Measurements from ENCODE around the gene BAIAP2L1.
A peak's percentile ranks its signal among the peaks of the same experiment; 100 is the strongest.
"Not testable (repeated sequence)": the region's sequence is repeated elsewhere in the genome, so short reads cannot be mapped to it uniquely, and the experiment has no call there.

The BAIAP2L1 gene, protein sequence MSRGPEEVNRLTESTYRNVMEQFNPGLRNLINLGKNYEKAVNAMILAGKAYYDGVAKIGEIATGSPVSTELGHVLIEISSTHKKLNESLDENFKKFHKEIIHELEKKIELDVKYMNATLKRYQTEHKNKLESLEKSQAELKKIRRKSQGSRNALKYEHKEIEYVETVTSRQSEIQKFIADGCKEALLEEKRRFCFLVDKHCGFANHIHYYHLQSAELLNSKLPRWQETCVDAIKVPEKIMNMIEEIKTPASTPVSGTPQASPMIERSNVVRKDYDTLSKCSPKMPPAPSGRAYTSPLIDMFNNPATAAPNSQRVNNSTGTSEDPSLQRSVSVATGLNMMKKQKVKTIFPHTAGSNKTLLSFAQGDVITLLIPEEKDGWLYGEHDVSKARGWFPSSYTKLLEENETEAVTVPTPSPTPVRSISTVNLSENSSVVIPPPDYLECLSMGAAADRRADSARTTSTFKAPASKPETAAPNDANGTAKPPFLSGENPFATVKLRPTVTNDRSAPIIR

DNA sequence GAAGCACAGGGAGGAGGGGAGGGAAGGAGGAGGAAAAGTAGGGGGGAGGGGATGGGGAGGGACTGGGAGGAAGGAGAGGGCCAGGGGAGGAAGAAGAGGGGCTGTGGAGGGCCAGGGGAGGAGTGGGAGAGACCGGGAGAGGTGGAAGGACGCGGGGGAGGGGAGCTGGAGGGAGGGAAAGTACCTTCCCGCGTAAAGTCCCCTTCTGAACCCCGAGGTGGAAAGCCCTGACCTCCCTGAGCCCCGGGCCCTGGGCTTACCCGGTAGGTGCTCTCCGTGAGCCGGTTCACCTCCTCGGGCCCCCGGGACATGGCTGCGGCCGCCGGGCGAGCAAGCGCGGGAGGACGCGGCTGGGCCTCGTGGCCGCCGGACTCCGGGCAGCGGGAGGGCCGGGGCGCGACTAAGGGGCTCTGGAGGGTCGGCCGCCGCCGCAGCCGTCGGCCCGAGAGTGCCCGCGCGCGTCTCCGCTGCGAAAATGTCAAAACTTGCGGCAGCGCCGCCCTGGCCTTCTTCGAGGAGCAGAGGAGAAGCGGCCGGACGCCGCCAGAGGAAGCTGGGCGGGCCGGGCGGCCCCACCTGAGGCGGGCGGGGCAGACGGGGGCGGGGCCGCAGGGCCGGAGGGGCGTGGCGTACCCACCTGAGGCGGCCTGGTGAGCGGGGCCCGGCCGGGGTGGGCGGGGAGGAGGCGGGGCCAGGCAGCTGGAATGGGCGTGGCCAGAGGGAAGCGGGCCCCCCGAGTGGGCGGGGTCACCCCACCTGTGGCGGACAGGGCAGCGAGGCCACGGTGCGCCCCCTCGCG lies at the start of gene BAIAP2L1:
Gene BAIAP2L1 (minus strand): TSS at position 549 of the 799 bp plus-strand sequence. CDS start 238 bp downstream, at position 311.
- DNase-seq (ENCODE audit: low spot score), result peak; percentile 80

DNA sequence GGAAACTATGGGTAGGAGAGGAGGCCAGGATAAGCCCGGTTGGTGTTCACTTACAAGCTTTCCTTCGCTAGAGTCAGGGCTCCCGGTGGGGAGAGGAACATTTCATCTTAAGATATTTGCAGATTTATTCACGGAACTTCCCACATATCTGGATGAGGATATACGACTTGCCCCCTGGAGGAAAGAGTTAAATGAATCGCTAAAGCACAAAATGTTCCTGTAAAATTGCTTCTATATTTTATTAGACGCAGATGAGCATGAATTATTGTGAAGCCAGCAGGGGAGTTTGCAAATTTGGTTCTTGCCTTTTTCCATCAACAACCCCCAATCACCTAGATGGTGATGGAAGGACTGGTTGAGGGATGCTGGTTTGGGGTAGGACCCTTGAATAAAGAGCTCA lies 47.9 kb upstream of the BAIAP2L1 start:
- no peak for DNase-seq (ENCODE audit: low spot score)

DNA sequence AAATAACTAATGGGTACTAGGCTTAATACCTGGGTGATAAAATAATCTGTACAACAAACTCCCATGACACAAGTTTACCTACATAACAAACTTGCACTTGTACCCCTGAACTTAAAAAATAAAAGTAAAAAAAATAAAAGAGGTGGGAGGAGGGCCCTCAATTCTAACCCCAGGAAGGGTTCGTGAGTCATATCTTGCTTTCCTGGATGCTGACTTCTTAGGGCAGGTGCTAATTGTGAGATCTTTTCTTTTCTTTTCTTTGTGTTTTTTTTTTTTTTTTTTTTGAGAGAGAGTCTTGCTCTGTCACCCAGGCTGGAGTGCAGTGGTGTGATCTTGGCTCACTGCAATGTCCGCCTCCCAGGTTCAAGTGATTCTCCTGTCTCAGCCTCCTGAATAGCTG lies 40.1 kb upstream of the BAIAP2L1 start:
- DNase-seq (ENCODE audit: low spot score), result not testable (repeated sequence)

DNA sequence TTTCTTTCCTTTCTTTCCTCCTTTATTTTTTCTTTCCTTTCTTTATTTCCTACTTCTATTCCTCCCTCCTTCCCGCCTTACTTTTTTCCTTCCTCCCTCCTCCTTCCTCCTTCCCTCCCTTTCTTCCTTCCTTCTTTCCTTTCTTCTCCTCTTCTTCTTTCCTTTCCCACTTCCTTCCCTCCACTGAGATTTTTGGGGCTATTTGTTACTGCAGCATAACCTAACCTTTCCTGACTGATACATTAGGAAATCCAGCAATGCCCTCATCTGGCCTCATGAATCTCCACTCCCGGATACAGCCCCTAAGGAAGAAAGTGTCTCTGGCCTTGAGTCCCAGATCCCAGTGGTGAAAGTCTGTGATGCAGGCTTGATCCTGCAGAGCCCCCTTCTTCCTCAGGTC lies 38.6 kb upstream of the BAIAP2L1 start:
- DNase-seq (ENCODE audit: low spot score), result no peak

DNA sequence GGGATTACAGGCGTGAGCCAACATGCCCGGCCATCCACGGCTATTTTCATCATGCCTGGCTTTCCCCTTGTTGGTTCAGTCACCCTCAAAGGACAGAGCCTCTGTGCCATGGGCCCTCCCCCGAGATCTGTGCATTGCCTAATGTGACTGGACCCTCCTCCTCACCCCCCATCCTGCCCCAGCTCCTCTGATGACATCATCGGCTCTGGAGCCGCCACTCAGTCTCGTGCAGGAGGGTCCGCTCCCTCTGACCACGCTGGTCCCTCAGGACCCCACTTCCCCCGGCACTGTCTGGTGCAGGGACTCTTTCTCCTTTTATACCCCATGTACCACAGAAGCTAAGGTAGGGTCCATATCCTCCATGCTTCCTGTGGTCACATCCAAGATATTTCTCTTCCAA lies 33.2 kb upstream of the BAIAP2L1 start:
- DNase-seq (ENCODE audit: low spot score), result no peak

DNA sequence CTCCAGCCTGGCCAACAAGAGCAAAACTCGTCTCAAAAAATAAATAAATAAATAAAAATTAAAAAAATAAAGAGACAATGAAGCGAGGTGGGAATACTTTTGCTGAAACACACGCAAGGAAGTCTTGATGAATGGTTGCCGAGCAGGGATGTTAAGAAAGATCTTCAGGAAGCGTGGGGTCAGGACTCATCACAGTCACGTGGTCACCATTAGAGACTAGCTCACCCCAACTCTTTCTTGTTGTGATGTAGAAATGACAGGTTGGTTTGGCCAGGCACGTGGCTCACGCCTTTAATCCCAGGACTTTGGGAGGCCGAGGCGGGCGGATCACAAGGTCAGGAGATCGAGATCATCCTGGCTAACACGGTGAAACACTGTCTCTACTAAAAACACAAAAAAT lies 28.9 kb upstream of the BAIAP2L1 start:
- no peak for DNase-seq (ENCODE audit: low spot score)

DNA sequence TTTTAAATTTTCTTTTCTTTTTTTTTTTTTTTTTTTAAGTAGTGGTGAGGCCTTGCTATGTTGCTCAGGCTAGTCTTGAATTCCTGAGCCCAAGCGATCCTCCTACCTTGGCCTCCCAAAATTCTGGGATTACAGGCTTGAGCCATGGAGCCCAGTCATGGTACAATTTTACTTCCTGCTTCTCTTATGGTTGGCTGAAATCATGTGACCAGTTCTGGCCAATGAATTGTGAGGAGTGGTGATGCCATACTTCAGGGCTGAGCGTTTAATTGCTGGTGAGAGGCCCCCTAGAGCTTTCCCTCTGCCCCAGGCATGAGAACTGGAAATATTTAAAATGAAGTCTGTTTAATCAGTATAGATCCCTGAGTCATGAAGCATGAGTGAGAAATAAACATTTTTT lies 22.2 kb upstream of the BAIAP2L1 start:
- peak; percentile 80 for DNase-seq (ENCODE audit: low spot score)

DNA sequence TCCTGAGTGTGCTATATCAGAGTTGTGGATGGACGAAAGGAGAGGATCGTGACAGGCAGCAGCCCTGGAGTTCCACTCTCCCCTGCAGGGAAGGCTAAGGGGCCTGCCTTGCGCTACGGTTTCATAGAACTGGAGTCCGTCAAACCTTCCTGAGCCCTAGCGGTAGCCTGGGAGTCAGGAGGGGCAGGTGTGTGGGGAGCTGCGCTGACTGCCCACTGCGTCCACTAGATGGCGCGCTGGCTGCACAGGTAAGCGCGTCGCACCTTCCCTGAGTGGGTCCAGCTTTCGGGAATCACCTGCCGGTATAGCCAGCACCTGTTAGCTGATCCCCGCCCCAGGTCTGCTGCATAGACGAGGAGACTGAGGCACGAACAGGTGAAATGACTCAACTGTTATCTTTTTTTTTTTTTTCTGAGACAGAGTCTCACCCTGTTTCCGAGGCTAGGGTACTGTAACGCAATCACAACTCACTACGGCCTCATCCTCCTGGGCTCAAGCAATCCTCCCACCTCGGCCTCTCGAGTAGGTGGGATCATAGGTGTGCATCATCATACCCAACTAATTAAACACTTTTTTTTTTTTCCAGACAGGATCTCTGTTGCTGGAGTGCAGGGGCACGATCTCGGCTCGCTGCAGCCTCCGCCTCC lies 20.2 kb upstream of the BAIAP2L1 start:
- DNase-seq (ENCODE audit: low spot score), result no peak

DNA sequence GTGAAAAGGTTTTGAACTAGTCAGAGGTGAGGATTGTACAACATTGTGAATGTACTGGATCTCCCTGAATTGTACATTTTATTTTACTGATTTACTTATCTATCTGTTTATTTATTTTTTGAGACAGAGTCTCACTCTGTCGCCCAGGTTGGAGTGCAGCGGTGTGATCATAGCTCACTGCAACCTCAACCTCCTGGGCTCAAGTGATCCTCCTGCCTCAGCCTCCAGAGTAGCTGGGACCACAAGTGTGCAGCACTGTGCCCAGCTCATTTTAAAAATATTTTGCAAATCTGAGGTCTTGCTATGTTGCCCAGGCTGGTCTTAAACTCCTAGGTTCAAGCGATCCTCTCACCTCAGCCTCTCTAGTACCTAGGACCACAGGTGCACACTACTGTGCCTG lies 19.1 kb upstream of the BAIAP2L1 start:
- DNase-seq (ENCODE audit: low spot score), result not testable (repeated sequence)

DNA sequence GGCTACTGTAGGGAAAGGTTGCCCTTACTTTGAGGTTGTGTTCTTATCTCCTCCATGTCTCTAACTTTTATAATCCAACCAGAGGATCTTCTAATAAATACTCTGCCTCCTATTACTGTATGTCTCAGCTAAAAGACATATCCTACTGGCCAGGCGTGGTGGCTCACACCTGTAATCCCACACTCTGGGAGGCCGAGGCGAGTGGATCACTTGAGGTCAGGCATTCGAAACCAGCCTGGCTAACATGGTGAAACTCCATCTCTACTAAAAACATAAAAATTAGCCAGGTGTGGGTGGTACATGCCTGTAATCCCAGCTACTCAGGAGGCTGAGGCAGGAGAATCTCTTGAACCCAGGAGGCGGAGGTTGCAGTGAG lies 18.4 kb upstream of the BAIAP2L1 start:
- DNase-seq (ENCODE audit: low spot score), result not testable (repeated sequence)

DNA sequence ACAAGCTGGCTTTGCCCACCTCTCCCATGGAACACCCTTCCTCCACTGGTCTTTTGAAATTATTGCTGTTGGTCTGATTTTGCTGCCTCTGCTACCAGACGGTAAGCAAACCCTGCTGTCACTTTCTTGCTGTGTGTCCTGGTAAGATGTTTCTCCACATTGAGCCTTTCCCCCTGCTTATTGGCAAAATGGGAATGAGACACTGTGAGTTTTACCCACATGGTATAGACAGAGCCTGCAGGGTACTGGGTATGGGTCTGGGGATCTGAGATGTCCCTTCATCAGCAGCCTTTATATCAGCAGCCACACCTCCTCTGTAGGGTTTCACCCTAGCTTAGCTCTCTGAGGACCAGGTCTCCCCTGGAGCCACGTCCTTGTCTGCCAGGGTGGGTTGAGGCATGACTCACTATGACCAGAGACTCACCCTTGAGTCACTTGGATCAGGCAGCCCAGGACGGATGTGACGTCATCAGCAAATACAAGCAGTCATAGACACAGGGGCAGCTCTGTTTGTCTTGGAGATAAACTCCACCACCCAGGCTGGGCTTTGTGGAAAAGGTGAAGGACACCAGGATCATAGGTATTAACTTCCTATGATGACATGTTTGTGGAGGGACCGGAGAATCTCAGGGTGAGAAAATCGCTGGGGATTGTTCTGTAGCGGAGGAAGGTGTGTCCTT lies 17.9 kb upstream of the BAIAP2L1 start:
- DNase-seq (ENCODE audit: low spot score), result peak; percentile 100

DNA sequence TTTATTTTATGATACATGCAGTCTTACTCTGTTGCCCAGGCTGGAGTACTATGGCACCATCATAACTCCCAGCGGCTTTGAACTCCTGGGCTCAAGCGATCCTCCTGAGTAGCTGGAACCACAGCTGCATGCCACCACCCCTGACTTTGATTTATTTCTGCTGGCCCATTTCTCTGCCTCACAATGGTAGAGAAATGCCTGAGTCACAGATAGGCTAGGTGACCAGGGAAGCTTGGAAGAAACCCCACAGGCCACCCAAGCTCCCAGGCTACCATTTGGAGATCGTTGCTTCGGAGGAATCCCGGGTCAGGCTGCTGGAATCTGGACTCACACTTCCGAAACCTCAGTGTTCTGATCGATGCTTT lies 17.4 kb upstream of the BAIAP2L1 start:
- DNase-seq (ENCODE audit: low spot score), result peak; percentile 45

DNA sequence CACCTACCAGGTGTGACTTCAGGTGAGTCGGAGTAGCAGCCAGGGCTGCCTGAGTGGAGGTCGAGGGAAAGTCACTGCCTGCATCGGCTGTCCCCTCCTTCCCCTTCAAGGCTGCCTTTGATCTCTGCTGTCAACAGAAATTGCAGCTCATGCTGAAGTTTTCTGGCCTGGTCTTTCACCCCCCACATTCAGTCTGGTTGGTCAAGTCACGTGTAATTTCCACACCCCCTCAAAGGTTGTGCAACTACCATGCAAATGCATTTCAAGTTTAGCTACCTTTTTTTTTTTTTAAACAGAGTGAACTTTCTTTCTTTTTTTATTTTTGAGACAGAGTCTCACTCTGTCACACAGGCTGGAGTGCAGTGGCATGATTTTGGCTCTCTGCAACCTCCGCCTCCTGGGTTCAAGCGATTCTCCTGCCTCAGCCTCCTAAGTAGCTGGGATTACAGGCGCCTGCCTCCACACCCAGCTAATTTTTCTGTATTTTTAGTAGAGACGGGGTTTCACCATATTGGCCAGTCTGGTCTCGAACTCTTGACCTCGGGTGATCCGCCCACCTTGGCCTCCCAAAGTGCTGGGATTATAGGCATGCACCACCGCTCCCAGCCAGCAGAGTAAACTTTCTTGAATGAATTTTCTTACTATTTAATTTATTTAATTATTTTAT lies 16.8 kb upstream of the BAIAP2L1 start:
- not testable (repeated sequence) for DNase-seq (ENCODE audit: low spot score)

DNA sequence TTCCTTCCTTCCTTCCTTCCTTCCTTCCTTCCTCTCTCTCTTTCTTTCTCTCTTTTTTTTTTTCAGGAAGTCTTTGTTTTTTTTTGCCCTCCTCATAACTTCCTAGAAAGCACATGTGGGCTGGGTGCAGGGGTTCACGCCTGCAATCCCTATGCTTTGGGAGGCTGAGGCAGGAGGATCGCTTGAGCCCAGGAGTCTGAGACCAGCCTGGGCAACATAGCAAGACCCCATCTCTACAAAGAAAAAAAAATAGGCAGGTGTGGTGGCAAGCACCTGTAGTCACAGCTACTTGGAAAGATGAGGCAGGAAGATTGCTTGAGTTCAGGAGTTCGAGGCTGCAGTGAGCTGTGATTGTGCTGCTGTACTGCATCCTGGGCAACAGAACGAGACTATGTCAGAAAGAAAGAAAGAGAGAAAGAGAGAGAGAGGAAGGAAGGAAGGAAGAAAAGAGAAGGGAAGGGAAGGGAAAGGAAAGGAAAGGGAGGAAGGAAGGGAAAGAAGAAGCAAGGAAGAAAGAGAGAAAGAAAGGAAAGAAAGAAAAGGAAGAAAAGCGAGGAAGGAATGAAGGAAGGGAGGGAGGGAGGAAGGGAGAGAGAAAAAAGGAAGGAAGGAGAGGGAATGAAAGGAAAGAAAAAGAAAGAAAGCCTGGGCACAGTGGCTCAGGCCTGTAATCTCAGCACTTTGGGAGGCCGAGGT lies 13.5 kb upstream of the BAIAP2L1 start:
- DNase-seq (ENCODE audit: low spot score), result no peak

DNA sequence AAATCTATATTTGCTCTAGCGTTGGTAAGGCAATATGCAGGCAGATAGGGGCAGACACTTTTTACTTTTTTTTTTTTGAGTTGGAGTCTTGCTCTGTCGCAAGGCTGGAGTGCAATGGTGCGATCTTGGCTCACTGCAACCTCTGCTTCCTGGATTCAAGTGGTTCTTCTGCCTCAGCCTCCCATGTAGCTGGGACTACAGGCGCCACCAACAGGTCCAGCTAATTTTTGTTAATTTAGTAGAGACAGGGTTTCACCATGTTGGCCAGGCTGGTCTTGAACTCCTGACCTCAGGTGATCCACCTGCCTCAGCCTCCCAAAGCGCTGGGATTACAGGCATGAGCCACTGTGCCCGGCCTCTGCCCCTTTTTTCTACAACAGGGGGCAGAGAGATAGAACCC lies 12.8 kb upstream of the BAIAP2L1 start:
- not testable (repeated sequence) for DNase-seq (ENCODE audit: low spot score)

DNA sequence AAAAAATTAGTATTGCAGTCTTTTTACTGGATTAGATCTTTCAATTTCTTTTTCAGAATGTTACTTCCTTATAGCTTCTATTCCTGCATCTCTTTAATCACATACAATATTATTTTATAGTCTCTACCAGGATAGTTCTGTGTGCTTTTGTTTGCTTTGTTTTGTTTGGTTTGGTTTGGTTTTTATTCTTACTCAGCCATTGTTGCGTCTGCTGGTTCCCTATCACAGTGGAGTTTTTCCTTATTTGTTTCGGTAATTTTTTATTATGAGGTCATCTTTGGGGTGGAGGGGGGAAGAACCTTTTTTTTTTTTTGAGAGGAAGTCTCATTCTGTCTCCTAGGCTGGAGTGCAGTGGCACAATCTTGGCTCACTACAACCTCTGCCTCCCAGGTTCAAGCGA lies 9.0 kb upstream of the BAIAP2L1 start:
- DNase-seq (ENCODE audit: low spot score), result no peak

DNA sequence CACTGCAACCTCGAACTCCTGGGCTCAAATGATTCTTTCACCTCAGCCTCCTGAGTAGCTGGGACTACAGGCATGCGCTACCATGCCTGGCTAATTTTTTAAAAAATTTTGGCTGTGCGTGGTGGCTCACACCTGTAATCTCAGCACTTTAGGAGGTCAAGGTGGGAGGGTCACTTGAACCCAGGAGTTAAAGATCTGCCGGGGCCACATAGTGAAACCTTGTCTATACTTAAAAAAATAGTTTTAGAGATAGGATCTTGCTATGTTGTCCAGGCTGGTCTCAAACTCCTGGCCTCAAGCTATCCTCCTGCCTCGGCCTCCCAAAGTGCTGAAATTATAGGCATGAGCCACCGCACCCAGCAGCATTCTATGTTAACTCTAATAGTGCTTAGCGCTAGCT lies 7.3 kb upstream of the BAIAP2L1 start:
- not testable (repeated sequence) for DNase-seq (ENCODE audit: low spot score)

DNA sequence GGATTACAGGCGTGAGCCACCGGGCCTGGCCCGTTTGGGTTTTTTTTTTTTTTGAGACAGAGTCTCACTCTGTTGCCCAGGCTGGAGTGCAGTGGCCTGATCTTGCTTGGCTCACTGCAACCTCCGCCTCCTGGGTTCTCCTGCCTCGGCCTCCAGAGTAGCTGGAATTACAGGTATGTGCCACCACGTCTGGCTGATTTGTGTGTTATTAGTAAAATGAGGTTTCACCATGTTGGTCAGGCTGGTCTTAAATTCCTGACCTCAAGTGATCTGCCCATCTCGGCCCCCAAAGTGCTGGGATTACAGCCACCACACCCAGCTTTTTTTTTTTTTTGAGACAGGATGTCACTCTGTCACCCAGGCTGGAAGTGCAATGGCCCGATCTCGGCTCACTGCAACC lies 5.9 kb upstream of the BAIAP2L1 start:
- no peak for DNase-seq (ENCODE audit: low spot score)

DNA sequence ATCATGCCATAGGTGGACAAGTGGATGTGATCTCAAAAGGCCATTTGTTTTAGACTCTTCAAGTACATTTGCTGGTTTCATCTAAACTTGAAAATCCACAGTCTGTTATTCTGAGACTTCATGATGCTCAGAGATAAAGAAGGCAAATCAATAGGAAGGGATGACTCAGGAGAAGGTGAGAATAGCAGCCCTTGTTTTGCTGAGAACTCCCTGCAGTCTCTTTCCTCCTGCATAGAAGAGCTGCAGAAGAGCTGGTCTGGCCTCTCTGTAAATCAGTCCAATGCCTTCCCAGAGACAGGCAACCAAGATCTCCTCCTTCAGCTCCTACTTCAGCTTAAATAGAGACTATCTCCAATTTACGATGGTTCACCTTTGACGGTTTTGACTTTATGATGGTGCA lies 4.0 kb upstream of the BAIAP2L1 start:
- DNase-seq (ENCODE audit: low spot score), result no peak

DNA sequence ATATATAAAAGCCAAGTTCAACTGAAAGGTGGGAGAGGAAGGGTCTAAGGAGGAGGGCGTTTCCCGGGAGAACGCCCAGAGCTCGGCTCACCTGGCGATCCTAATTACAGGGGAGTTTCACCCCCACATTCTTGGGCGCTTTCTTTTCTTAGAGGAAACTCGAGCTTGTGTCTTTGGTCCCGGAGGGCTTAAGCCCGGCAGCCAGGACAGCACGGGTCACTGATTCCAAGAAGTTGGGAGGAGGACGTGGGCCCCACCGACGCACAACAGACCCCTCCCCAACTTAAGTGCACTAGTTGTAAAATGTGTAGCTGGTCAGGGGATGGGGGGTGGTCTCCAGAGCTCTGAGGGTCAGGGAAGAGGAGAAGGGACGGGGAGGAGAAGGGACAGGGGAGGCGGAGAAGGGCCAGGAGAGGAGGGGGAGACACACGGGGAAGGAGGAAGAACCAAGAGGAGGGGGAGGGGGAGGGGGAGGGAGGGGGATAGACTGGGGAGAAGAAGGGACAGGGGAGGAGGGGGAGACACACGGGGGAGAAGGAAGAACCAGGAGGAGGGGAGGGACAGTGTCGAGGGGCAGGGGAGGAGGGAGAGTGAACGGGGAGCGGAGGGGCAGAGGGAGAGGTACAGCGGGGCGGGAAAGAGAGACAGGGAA lies 874 bp downstream of the BAIAP2L1 start:
- peak; percentile 55 for DNase-seq (ENCODE audit: low spot score)
